ENCODE data around the gene ZFYVE28. TPM values are rescaled to one million over a fixed set of nuclear protein-coding genes. Genes with fewer than 3 reads are reported as not detected.
A peak's percentile ranks its signal among the peaks of the same experiment; 100 is the strongest.

Gene ZFYVE28
- total RNA-seq, 2 donors from 2014 or later, result 6.6 to 30.2 TPM

GRCh38 chr4:2251795-2252529 lies 166.5 kb downstream of the ZFYVE28 start:
- no peaks in the 10 kb centered on the region for H3K27me3 ChIP-seq (replicated peaks; ENCODE audit: insufficient read depth)
- 89% methylated on average over 12 of the region's 16 CpGs for WGBS
- TF ChIP-seq POLR2AphosphoS5 (IDR thresholded peaks at IDR 0.05), result no peak
- TF ChIP-seq CTCF (IDR thresholded peaks at IDR 0.05), result no peak
- TF ChIP-seq POLR2A (IDR thresholded peaks at IDR 0.05), result no peak
- no peaks in the 10 kb centered on the region for H3K9me3 ChIP-seq
- peaks cover 10 to 14% of the 10 kb centered on the region in 2 donors for H3K36me3 ChIP-seq
- intact Hi-C loops (cut with DNase I), result no loop called here
- peak; percentile 3 for DNase-seq (ENCODE audit: low spot score)
- no peak overlapping the region for H3K4me3 ChIP-seq
- no peak overlapping the region for H3K27ac ChIP-seq
- H3K4me1 ChIP-seq (replicated peaks), result peaks cover 20% of the 10 kb centered on the region

GRCh38 chr4:2251073-2251794 lies 167.2 kb downstream of the ZFYVE28 start:
- intact Hi-C loops (cut with DNase I), result no loop called here
- Histone ChIP-seq H3K4me3 (no peak overlapping the region), H3K9me3 (no peaks in the 10 kb centered on the region), H3K27ac (no peak overlapping the region), H3K36me3 (peaks cover 10 to 14% of the 10 kb centered on the region in 2 donors), H3K27me3 (replicated peaks; ENCODE audit: insufficient read depth) (no peaks in the 10 kb centered on the region), H3K4me1 (replicated peaks) (peaks cover 13% of the 10 kb centered on the region)
- 91% methylated on average over 25 of the region's 25 CpGs for WGBS
- DNase-seq (ENCODE audit: low spot score), result peak; percentile 3
- TF ChIP-seq CTCF (IDR thresholded peaks at IDR 0.05) (no peak), POLR2A (IDR thresholded peaks at IDR 0.05) (no peak), POLR2AphosphoS5 (IDR thresholded peaks at IDR 0.05) (no peak)

- intact Hi-C loops (cut with DNase I), result no loop called here
- no peaks in the 10 kb centered on the region for H3K27me3 ChIP-seq (replicated peaks; ENCODE audit: insufficient read depth)
- H3K36me3 ChIP-seq, result peaks cover 10 to 14% of the 10 kb centered on the region in 2 donors
- no peak overlapping the region for H3K4me3 ChIP-seq
- no peak for TF ChIP-seq POLR2AphosphoS5 (IDR thresholded peaks at IDR 0.05)
- TF ChIP-seq POLR2A (IDR thresholded peaks at IDR 0.05), result no peak
- DNase-seq (ENCODE audit: low spot score), result peak; percentile 3
- H3K4me1 ChIP-seq (replicated peaks), result peaks cover 6% of the 10 kb centered on the region
- H3K27ac ChIP-seq, result no peak overlapping the region
- WGBS, result 87% methylated on average over 29 of the region's 30 CpGs
- H3K9me3 ChIP-seq, result no peaks in the 10 kb centered on the region
Measured at GRCh38 chr4:2250357-2251072, 167.9 kb downstream of the ZFYVE28 start.

GRCh38 chr4:2249526-2250356 lies 168.7 kb downstream of the ZFYVE28 start:
- Histone ChIP-seq H3K9me3 (no peaks in the 10 kb centered on the region), H3K4me1 (replicated peaks) (no peaks in the 10 kb centered on the region), H3K27ac (no peak overlapping the region), H3K27me3 (replicated peaks; ENCODE audit: insufficient read depth) (no peaks in the 10 kb centered on the region), H3K4me3 (no peak overlapping the region), H3K36me3 (peaks cover 10 to 14% of the 10 kb centered on the region in 2 donors)
- 76% methylated on average over 26 of the region's 26 CpGs for WGBS
- intact Hi-C loops (cut with DNase I), result loop anchor here (10.0 kb wide), 2 partner anchors 505 to 535 kb away; partner anchors contain the start of genes SLBP and TNIP2
- TF ChIP-seq POLR2AphosphoS5 (IDR thresholded peaks at IDR 0.05) (no peak), CTCF (IDR thresholded peaks at IDR 0.05) (no peak), POLR2A (IDR thresholded peaks at IDR 0.05) (no peak)
- DNase-seq (ENCODE audit: low spot score), result peak; percentile 2
